GM06990 (cell line): ENCODE results near the gene ZFAND6.

Experiments used
- DNase-seq: peaks from one replicate; pipeline ENCODE4 v3.0.0-alpha.2; 2011; ENCODE audit not compliant: insufficient read length; ENCODE audit errors: extremely low read depth
- H3K27me3 ChIP-seq: replicated peaks from 2 replicates; pipeline ENCODE4 v1.6.0; 2011; ENCODE audit warnings: low read length; ENCODE audit not compliant: control insufficient read depth, insufficient read depth
- H3K36me3 ChIP-seq: 2 replicates; pipeline ENCODE4 v1.5.1; 2011; ENCODE audit warnings: low read length; ENCODE audit not compliant: control insufficient read depth, insufficient read depth
- H3K4me3 ChIP-seq: replicated peaks from 2 replicates; pipeline ENCODE4 v1.5.1; 2011; ENCODE audit warnings: low read depth, mild to moderate bottlenecking, control low read depth, low read length
- CTCF ChIP-seq: IDR thresholded peaks from 2 replicates; pipeline ENCODE4 v1.5.1; 2011; ENCODE audit warnings: low read length, control low read depth, mild to moderate bottlenecking, inconsistent platforms; ENCODE audit not compliant: insufficient read depth, poor library complexity, severe bottlenecking

The ZFAND6 gene

GRCh38 chr15:80059786-80060355, 395 bp downstream of the ZFAND6 start:
- TF ChIP-seq CTCF = no peak
- Histone ChIP-seq H3K27me3 (no peaks in the 10 kb centered on the region), H3K36me3 (no peaks in the 10 kb centered on the region), H3K4me3 (peak overlapping the region; percentile 82)
- DNase-seq = no peak

GRCh38 chr15:80060356-80061006, 1.0 kb downstream of the ZFAND6 start:
- DNase-seq = no peak
- H3K4me3 ChIP-seq = peak overlapping the region; percentile 82
- no peaks in the 10 kb centered on the region for H3K36me3 ChIP-seq
- TF ChIP-seq CTCF = peak; percentile 22
- no peaks in the 10 kb centered on the region for H3K27me3 ChIP-seq

- Histone ChIP-seq H3K27me3 (no peaks in the 10 kb centered on the region), H3K4me3 (peak overlapping the region; percentile 82), H3K36me3 (no peaks in the 10 kb centered on the region)
- no peak for DNase-seq
- TF ChIP-seq CTCF = no peak
Observed at GRCh38 chr15:80061582-80061981, 2.1 kb downstream of the ZFAND6 start.

- H3K4me3 ChIP-seq = no peak overlapping the region
- TF ChIP-seq CTCF = no peak
- DNase-seq = no peak
- no peaks in the 10 kb centered on the region for H3K27me3 ChIP-seq
- no peaks in the 10 kb centered on the region for H3K36me3 ChIP-seq
Observed at GRCh38 chr15:80066912-80067311, 7.4 kb downstream of the ZFAND6 start.

- Histone ChIP-seq H3K4me3 (no peak overlapping the region; the same call in 1 of the 2 replicates), H3K27me3 (no peaks in the 10 kb centered on the region), H3K36me3 (no peaks in the 10 kb centered on the region)
- DNase-seq = peak; percentile 40
- no peak for TF ChIP-seq CTCF
Observed at GRCh38 chr15:80068578-80068977, 9.1 kb downstream of the ZFAND6 start.
